WERI-Rb-1 (cell line): ENCODE measurements around the gene COL1A1.

Experiments used
- DNase-seq: peaks from one replicate; pipeline ENCODE4 v3.0.0-alpha.2; 2020
- H3K27ac ChIP-seq: fragments of 250-450 bp; sonication (Bioruptor Pico); 2 replicates; pipeline ENCODE4 v1.5.1; 2020; ENCODE audit warnings: mild to moderate bottlenecking, moderate library complexity
- H3K27me3 ChIP-seq: fragments of 250-450 bp; sonication (Bioruptor Pico); 2 replicates; pipeline ENCODE4 v1.5.1; 2021; ENCODE audit warnings: mild to moderate bottlenecking, low read depth, moderate library complexity; ENCODE audit not compliant: insufficient read depth, severe bottlenecking
- H3K36me3 ChIP-seq: fragments of 250-450 bp; sonication (Bioruptor Pico); 2 replicates; pipeline ENCODE4 v1.5.1; 2020; ENCODE audit warnings: mild to moderate bottlenecking, moderate library complexity
- H3K4me3 ChIP-seq: 2 replicates; pipeline ENCODE4 v1.5.1; 2011; ENCODE audit warnings: low read depth, mild to moderate bottlenecking, control low read depth, low read length
- H3K9me3 ChIP-seq: fragments of 250-450 bp; sonication (Bioruptor Pico); 2 replicates; pipeline ENCODE4 v1.5.1; 2021; ENCODE audit warnings: mild to moderate bottlenecking, moderate library complexity; ENCODE audit not compliant: severe bottlenecking
- TF ChIP-seq, protein P1 (sequence below): IDR thresholded peaks from 2 replicates; pipeline ENCODE4 v1.5.1; 2011; ENCODE audit warnings: low read depth, mild to moderate bottlenecking, control low read depth, inconsistent platforms, low read length

COL1A1 gene

DNA sequence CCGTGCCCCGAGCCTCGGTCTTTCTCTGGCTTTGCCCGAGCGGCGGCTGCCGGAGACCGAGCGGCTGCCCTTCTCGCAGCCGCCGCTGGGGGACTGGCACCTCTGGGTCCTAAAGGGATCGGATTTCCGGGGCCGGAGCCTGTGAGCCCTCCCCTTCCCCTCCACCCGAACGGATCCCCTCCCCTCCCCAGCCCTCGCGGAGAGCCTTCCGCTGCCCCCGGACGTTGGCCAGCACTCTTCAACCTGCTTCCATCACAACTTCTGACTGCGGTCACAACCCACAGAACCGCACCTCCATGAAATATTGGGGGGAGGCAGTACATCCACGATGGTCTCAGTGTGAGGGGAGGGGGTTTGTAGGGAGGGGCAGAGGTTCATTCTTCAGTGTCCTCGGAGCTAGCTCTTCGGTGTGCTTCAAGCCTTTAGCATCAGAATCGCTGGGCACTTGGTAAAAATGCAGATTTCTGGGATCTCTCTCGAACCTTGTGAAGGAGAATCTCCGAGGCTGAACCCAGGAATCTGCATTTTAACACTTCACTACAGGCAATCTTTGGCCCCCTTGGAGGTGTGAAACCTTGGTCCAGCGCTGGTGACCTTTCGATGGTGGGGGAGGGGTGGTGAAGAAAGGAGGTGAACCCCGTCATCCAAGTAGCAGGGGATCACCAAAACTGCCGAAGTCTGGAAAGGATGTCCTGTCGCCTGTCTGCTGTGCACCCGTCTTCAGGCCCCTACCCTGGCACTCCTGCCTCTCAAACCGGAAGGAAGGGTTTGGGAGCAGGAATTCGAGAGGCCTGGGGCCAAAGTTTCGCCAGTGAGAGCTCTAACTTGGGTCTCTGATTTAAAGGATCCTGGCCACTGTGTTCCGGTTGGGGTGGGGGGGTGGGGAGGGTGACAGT lies 50.1 kb downstream of the COL1A1 start:
- Histone ChIP-seq H3K27ac (peak overlapping the region; percentile 93), H3K36me3 (peaks cover 20% of the 10 kb centered on the region), H3K9me3 (no peaks in the 10 kb centered on the region), H3K27me3 (no peaks in the 10 kb centered on the region), H3K4me3 (peak overlapping the region; percentile 68)
- DNase-seq: peak; percentile 97
- TF ChIP-seq, protein P1, sequence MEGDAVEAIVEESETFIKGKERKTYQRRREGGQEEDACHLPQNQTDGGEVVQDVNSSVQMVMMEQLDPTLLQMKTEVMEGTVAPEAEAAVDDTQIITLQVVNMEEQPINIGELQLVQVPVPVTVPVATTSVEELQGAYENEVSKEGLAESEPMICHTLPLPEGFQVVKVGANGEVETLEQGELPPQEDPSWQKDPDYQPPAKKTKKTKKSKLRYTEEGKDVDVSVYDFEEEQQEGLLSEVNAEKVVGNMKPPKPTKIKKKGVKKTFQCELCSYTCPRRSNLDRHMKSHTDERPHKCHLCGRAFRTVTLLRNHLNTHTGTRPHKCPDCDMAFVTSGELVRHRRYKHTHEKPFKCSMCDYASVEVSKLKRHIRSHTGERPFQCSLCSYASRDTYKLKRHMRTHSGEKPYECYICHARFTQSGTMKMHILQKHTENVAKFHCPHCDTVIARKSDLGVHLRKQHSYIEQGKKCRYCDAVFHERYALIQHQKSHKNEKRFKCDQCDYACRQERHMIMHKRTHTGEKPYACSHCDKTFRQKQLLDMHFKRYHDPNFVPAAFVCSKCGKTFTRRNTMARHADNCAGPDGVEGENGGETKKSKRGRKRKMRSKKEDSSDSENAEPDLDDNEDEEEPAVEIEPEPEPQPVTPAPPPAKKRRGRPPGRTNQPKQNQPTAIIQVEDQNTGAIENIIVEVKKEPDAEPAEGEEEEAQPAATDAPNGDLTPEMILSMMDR: peak; percentile 76

DNA sequence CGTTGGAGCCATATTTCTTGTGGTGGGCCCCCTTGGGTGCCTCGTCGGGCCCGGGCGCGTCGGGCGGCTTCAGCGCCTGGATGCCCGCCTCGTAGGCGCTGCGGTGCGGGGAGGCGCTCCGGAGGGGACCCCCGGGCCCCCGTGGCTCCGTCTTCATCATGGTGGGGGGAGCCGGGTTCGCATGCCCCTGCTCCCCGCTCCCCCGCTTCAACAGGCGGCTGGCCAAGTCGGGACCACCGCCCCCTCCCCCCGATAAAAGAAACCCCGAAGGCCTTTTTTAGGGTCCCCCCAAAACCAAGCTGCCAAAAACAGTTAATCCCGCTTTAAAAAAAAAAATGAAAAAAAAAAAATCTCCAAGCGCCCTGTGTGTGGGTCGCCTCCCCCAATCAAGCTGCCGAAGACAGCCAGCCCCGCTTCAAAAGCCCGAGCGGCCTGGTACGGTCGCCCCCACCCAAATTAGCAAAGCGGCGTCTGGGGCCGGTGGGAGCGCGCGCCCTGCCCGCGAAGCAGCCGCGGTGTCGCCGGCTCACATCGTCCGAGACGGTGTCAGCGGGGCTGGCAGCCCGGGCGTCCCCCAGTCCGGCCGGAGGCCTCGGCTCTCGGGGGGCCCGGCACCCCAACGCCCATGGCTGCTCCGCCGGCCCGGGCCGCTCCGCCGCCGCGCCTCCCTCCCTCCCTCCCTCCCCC lies 50.9 kb downstream of the COL1A1 start, which contains the start of gene PPP1R9B:
PPP1R9B (minus strand) TSS at position 324 of the 687 bp plus-strand sequence; CDS start at position 160, 164 bp downstream.
- DNase-seq: no peak
- TF ChIP-seq, protein P1: no peak
- peak within 1 kb of the TSS; percentile 68 for H3K4me3 ChIP-seq
- no peaks in the 10 kb centered on the region for H3K9me3 ChIP-seq
- peak within 1 kb of the TSS; percentile 93 for H3K27ac ChIP-seq
- H3K27me3 ChIP-seq: no peaks in the 10 kb centered on the region
- H3K36me3 ChIP-seq: peaks cover 26% of the 10 kb centered on the region

DNA sequence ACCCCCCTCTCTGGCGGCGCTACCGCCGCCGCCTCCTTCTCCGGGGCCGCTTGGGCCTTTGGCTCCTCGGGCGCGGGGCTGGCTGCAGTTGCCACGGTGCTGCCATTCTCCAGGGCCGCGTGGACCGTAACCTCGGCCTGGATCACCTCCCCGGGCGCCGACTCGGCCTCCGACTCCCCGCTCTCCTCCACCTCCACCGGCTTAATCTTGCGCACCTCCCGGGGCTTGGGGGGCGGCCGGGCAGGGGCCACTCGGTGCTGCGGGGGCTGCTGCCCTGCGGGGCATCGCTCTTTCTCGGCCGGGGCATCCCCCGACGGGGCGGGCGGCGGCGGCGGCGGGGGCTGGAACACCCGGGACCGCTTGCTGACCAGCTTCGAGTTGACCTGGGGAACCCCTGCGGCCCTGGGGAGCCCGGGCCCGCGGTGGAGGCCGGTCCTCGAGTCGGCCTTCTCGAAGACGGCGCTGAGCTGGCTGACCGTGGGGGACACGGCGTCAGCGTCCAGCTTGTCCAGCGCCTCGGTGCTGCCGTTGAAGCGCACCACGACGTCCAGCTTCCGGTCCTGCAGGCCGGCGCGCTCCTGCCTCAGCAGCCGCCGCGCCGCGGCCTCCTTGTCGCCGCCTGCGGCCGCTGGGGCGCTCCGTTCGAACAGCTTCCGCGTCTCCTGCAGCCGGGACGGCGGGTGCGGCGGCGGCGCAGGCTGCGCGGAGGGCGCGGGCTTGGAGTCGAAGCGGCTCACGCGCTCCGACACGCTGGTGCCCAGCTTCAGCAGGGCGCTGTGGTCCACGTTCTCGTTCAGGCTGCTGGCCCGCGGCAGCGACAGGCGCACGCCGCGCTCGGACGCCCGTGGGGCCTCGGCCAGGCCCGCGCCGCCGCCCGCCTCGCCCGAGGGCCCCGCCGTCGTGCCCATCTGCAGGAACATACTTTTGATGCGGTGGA lies 51.7 kb downstream of the COL1A1 start:
- DNase-seq: peak; percentile 61
- TF ChIP-seq, protein P1: peak; percentile 22; the same call in 1 of the 2 replicates
- no peaks in the 10 kb centered on the region for H3K9me3 ChIP-seq
- peak overlapping the region; percentile 93 for H3K27ac ChIP-seq
- peaks cover 34% of the 10 kb centered on the region for H3K36me3 ChIP-seq
- no peaks in the 10 kb centered on the region for H3K27me3 ChIP-seq
- peak overlapping the region; percentile 68 for H3K4me3 ChIP-seq

DNA sequence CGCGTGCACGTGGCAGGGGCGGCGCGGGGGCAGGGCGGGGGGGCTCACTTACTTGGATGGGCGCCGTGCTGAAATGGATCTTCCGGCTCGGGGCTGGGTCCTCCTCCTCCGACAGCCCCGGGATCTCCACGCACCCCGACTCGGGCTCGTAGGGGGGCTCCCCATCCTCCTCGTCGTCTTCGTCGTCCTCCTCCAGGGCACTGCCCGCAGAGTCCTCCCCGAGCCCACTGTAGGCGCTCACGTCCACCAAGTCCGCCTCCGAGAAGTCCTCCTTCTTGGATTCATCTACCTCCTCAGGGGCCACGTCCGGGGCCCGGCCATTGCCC lies 52.4 kb downstream of the COL1A1 start:
- Histone ChIP-seq H3K4me3 (peak overlapping the region; percentile 68), H3K36me3 (peaks cover 40% of the 10 kb centered on the region), H3K9me3 (no peaks in the 10 kb centered on the region), H3K27ac (peak overlapping the region; percentile 47), H3K27me3 (no peaks in the 10 kb centered on the region)
- TF ChIP-seq, protein P1: no peak
- no peak for DNase-seq
